Measurements from ENCODE around the gene DPEP2.

Gene DPEP2

DNA sequence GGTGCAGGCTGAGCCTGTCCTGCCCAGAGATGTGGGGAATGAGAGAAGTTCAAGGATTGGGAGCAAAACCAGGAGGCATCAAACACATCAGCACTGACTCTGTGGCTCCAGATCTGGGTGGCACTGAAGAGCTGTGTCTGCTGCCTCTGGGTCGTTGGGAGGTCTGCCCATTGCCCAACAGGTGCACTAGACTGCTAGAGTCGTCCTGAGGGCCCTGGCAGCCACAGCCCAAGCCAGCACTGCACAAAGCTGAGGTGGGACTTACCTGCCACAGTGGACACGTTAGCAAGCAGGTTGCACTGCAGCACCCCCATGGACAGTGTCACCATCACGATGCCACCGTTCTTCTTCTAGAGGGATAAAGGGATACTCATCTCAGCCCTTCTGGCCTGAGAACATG is 22.3 kb downstream of the DPEP2 start:
- TF ChIP-seq TAF1 (IDR thresholded peaks at IDR 0.05; ENCODE audit: borderline replicate concordance, insufficient read depth, low read length) (no peak), FOXP2 (optimal IDR thresholded peaks at IDR 0.05; ENCODE audit: borderline replicate concordance, extremely low read depth, extremely low read length, insufficient read depth) (no peak), SIN3A (IDR thresholded peaks at IDR 0.05; ENCODE audit: borderline replicate concordance, insufficient read depth, low read length) (no peak), POLR2AphosphoS5 (IDR thresholded peaks at IDR 0.05; ENCODE audit: low read depth, low read length) (no peak)
- TF ChIP-seq, protein P1, sequence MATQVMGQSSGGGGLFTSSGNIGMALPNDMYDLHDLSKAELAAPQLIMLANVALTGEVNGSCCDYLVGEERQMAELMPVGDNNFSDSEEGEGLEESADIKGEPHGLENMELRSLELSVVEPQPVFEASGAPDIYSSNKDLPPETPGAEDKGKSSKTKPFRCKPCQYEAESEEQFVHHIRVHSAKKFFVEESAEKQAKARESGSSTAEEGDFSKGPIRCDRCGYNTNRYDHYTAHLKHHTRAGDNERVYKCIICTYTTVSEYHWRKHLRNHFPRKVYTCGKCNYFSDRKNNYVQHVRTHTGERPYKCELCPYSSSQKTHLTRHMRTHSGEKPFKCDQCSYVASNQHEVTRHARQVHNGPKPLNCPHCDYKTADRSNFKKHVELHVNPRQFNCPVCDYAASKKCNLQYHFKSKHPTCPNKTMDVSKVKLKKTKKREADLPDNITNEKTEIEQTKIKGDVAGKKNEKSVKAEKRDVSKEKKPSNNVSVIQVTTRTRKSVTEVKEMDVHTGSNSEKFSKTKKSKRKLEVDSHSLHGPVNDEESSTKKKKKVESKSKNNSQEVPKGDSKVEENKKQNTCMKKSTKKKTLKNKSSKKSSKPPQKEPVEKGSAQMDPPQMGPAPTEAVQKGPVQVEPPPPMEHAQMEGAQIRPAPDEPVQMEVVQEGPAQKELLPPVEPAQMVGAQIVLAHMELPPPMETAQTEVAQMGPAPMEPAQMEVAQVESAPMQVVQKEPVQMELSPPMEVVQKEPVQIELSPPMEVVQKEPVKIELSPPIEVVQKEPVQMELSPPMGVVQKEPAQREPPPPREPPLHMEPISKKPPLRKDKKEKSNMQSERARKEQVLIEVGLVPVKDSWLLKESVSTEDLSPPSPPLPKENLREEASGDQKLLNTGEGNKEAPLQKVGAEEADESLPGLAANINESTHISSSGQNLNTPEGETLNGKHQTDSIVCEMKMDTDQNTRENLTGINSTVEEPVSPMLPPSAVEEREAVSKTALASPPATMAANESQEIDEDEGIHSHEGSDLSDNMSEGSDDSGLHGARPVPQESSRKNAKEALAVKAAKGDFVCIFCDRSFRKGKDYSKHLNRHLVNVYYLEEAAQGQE (IDR thresholded peaks at IDR 0.05; ENCODE audit: insufficient read depth in 1 of 2, low read depth in 2 of 2, low read length in 2 of 2): no peak

DNA sequence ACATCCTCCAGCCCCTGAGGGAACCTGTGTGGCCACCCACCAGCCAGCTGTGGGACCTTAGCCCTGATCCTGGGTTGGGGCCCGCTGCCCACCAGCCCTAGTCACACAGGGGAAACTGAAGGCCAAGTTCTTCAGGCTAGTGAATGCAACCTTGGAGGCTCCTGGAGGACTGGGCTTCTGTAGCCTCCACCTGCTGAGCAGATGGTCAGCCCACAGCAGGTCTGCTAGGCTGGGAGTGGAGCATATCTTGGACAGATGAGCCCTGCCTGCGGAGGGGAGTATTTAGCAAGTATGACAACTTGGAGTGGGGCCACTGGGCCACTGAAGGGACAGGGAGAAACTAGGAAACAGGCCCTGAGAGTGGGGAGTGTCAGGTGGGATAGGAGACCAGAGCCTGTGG is 23.1 kb downstream of the DPEP2 start:
- TF ChIP-seq TAF1 (IDR thresholded peaks at IDR 0.05; ENCODE audit: borderline replicate concordance, insufficient read depth, low read length): no peak
- TF ChIP-seq, protein P1 (IDR thresholded peaks at IDR 0.05; ENCODE audit: insufficient read depth in 1 of 2, low read depth in 2 of 2, low read length in 2 of 2): no peak
- no peak for TF ChIP-seq SIN3A (IDR thresholded peaks at IDR 0.05; ENCODE audit: borderline replicate concordance, insufficient read depth, low read length)

- TF ChIP-seq TAF1 (IDR thresholded peaks at IDR 0.05; ENCODE audit: borderline replicate concordance, insufficient read depth, low read length): no peak
- TF ChIP-seq SIN3A (IDR thresholded peaks at IDR 0.05; ENCODE audit: borderline replicate concordance, insufficient read depth, low read length): no peak
- TF ChIP-seq FOXP2 (optimal IDR thresholded peaks at IDR 0.05; ENCODE audit: borderline replicate concordance, extremely low read depth, extremely low read length, insufficient read depth): no peak
- TF ChIP-seq POLR2AphosphoS5 (IDR thresholded peaks at IDR 0.05; ENCODE audit: low read depth, low read length): no peak
- TF ChIP-seq, protein P1 (IDR thresholded peaks at IDR 0.05; ENCODE audit: insufficient read depth in 1 of 2, low read depth in 2 of 2, low read length in 2 of 2): no peak
These were observed 23.8 kb downstream of the DPEP2 start for GRCh38 chr16:67975321-67976105.

- TF ChIP-seq TAF1 (IDR thresholded peaks at IDR 0.05; ENCODE audit: borderline replicate concordance, insufficient read depth, low read length) (no peak), POLR2AphosphoS5 (IDR thresholded peaks at IDR 0.05; ENCODE audit: low read depth, low read length) (no peak), FOXP2 (optimal IDR thresholded peaks at IDR 0.05; ENCODE audit: borderline replicate concordance, extremely low read depth, extremely low read length, insufficient read depth) (no peak), SIN3A (IDR thresholded peaks at IDR 0.05; ENCODE audit: borderline replicate concordance, insufficient read depth, low read length) (no peak)
- TF ChIP-seq, protein P1 (IDR thresholded peaks at IDR 0.05; ENCODE audit: insufficient read depth in 1 of 2, low read depth in 2 of 2, low read length in 2 of 2): no peak
These were observed 28.2 kb downstream of the DPEP2 start for GRCh38 chr16:67971111-67971510.

Measured in PFSK-1 (cell line).